Activated gamma-delta T cell (primary cell): Measurements from ENCODE around the gene MIA3.

Source experiments
- DNase-seq: peaks from one replicate; lab custom pipeline; 2025; lab: John Stamatoyannopoulos, UW

The MIA3 gene

DNA sequence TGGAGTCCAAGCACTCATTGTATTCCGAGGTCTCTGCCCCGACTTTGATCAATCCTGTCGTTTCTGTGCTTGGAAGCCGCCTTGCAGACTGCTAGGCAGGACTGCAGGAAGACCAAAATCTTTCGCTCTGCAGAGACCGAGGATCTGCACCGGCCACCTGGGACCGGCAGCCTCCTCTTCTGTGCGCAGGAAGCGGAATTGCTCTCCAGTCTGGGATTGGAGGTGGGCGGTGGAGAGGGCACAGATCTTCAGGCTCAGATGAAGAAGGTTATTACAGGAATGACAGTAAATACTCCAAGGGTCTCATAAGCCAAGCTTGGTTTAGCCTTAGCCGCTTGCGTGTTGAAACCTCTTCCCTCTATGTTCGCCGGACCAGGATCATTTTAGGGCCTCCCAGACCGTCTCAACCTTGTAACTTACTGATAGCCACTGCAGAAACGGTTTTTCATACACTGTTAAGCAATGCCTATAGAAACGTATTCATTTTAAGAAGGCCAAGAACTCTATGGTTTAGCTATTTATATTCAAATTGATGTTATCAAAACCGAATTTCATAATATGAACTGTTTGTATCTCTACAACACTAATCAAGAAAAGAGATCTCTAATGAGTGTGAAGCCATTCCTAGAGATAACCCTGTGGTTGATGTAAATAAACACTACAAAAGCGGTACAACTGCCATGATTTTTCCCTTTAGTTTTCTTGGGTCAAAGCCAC is 1.1 kb downstream of the MIA3 start:
- no peak for DNase-seq

DNA sequence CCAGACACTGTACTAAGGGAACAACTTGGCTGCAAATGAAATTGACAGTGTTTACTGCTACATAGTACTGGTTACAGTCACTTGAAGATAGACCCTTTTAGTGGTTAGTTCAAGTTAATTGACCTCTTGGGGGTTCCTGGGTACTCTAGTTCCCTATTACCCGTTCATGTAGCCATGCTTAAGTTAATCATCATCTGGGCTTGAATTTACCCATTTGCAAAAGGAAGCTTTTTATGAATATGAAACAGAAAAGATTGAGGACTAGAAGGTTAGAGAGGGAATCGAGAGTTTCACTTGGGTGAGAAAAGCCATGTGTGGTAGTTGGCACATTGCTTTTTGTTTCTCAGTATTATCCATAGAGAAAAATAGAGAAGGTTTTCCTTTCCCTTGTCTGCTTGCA is 2.7 kb downstream of the MIA3 start:
- no peak for DNase-seq

DNA sequence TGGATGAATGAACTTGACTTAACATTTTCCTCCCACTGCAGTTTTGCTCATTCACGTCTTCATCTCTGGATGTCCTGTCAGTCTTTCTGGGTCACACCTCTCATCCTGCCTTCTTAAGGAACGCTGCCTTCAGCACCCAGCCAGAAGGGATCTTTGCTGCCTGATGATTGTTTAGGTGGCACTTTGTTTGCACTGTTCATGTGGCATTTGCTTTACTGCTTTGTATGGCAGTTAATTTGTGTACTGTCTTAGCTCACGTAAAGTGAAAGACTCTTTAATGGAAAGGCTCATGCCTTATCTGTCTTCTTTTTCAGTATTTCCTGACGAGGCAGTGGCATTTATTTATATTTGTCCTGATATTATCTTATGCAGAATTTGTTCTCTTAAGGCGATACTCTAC is 4.9 kb downstream of the MIA3 start:
- no peak for DNase-seq

DNA sequence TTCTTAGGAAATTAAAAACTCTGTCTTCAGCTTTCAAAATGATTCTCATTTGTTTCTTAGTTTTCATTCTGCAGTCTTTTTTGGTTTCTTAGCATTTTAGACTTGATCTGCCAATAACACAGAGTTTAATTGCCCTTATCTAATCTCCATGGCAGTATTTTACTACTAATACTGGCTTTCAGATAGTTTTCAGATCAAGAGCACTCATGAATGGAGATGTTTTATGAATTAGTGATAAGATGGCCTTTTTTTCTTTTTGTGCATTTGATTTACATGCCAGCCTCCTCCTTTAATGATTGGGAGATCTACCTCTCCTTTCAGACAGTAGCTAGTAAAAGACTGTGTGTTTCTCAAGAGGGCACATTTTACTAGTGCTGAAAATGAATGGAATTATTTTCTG is 5.6 kb downstream of the MIA3 start:
- DNase-seq = no peak

DNA sequence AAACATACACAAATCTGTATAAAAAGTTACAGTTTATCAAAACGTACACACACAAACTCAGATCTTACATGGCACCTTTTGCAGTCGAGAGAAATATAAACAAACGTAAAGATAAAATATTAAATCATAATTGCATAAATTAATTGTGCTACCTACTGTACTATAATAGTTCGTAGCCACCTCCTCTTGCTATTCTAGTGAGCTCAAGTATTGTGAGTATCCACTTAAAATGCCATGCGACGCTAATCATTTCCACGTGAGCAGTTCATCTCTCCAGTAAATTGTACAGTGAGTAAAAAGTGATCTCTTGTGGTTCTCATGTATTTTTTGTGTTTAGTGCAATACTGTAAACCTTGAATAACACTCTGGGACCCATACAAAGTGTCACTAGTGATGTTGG is 6.3 kb downstream of the MIA3 start:
- DNase-seq = no peak

DNA sequence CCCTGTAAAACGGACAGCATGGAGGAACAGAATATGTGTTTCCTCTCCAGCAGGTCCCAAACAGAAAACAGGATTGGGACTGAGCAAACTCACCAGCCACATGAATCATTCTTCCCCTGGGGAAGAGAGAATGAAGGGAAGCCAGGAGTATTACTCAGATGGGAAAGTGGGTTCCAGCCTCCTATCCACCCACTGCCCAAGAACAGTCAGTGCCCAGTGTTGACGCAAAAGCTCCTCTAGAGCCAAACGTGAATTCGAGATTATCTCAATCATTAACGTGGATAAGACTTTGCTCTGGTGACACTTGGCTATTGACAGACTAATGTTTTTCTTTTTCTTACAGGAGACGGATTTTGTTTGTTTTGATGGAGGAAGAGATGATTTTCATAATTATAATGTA is 9.3 kb downstream of the MIA3 start:
- no peak for DNase-seq

DNA sequence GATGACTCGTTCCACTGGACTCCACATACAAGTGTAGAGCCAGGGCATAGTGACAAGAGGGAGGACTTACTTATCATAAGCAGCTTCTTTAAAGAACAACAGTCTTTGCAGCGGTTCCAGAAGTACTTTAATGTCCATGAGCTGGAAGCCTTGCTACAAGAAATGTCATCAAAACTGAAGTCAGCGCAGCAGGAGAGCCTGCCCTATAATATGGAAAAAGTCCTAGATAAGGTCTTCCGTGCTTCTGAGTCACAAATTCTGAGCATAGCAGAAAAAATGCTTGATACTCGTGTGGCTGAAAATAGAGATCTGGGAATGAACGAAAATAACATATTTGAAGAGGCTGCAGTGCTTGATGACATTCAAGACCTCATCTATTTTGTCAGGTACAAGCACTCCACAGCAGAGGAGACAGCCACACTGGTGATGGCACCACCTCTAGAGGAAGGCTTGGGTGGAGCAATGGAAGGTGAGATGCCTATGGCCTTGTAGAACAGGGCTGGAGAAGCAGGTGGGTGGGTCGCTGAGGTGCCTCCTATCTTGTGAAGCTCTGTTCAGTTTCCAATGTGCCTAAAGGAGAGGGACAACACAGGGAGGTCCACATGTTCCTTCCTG is 12.1 kb downstream of the MIA3 start:
- no peak for DNase-seq

DNA sequence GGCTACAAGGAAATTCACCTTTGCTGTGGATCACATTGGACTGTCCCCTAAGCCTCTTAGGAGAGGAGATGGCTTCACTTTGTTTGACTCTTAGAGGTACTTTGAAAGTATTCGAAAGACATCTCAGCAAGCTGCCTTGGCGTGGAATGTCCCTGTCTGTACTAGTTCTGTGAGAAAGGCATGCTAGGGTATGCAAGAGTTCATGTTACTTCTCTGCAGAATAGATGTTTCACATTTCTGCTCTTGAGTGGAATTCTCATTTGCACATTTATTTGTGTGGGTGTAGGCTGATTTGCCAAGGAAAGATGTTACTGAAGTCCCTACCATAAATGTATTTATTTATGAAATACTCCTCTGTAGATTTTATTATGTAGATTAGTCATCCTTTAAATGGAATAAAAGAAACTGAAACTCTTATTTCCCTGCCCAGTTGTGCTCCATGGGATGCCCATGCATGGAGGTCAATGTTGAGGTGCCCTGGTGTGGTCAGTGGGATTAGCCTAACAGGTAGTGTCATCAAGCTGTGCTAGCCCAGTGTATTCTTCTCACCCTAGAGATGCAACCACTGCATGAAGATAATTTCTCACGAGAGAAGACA is 13.8 kb downstream of the MIA3 start:
- no peak for DNase-seq

DNA sequence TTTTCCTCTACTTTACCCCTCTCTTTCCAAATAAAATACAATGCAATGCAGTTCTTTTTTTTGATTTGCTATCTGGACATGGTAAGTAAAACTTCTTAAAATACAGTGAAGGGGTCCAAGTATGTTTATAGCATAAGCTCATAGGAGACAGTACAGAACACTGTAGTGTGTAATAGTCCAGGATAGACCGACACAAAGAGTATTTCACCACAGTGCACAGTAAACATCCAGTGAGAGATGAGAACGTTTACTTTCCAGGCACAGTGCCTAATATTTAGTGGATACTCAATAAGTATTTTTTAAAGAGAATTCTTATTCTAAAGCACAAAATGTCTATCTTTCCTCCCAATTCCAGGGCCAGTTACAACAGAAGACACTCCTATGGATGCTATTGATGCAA is 14.9 kb downstream of the MIA3 start:
- no peak for DNase-seq

DNA sequence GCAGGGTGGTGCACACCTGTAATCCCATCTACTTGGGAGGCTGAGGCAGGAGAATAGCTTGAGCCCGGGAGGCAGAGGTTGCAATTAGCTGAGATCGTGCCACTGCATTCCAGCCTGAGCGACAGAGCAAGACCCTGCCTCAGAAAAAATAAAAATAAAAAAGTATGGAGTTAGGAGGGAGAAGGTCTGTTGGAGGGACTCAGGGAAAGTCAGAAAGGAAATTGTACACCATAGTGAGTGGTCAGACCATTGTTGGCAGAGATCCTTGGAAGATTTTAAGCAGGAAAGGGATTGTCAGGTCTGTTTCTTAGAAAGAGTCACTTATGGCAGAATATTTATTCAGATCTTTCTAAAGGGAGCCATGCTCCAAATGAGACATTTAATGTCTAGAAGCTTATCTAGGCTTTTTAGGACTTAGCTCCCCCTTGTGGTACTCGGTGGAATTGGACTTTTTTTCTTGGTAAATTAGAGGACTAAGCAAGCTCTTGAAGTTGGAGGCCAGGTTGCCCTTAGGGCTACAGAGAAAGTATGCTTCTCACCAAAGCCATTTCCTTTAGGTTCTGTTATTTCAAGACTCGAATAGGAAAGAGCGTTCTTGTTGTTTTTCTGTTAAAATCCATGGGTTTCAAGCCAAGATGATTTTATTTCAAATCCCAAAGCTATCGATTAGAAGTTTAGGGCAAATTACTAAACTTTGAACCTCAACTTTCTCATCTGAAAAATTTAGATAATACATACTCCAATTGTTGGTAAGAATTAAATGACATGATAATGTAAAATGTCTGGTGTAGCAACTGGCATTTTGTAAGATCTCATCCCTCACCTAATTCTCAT is 16.5 kb downstream of the MIA3 start:
- DNase-seq = no peak

DNA sequence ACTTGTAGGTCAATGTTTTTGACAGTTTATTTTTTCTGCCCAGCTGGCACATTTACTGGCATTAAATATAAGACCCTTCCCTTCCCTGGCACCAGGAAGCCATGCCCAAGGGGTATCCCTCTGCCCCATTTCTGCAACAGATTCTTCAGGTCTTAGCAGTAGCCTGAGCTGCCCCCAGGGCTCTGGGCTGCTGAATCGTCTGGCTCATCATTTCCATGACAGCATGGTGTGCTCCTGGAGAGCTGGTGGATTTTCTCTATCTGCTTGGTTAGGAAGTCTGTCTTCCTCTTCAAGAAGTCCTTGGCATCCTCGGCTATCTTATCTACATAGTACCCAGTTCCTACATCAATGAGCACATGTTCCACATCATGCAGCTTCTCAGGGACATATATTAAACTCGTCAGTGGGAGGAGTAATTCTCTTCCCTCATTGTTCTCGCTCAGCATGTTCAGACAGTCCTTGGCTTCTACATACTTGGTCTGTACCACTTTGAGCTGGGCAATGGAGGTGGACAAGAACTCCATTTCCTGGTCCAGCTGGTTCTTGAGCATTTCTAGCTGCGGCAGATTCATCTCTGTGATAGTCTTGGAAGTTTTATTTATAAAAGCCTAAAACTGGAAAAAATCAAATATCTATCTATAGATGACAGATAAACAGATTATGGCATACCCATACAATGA is 23.5 kb downstream of the MIA3 start:
- no peak for DNase-seq

DNA sequence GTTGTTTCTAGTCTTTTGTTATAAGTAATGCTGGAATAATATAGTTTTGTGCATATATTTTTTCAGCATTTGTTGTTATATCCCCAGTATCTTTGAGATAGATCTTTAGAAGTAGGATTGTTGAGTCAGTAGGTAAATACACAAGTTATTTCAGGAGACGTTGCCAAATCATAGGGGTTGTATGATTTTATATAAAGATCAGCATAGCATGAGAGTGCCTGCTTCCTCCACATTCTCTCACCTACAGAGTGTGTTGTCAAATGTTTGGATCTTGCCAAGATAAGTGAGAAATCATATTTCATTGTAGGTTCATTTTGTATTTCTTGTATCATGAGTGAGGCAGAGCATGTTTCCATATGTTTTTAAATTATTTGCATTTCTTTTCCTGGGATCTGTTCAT is 24.6 kb downstream of the MIA3 start:
- no peak for DNase-seq

DNA sequence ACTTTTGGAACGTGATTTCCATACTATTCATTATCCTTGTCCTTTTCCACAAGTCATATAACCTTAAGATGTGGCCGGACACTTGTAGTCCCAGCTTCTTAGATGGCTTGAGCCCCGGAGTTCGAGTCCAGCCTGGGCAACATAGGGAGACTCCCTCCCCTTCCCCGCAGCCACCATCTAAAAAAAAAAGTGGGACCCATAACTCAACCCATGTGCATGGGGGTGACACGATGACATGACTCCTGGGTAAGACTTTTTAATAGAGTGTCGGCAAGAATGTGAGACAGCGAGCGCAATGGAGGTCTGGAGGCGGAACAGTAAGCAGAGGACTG is 25.7 kb downstream of the MIA3 start:
- DNase-seq = no peak

DNA sequence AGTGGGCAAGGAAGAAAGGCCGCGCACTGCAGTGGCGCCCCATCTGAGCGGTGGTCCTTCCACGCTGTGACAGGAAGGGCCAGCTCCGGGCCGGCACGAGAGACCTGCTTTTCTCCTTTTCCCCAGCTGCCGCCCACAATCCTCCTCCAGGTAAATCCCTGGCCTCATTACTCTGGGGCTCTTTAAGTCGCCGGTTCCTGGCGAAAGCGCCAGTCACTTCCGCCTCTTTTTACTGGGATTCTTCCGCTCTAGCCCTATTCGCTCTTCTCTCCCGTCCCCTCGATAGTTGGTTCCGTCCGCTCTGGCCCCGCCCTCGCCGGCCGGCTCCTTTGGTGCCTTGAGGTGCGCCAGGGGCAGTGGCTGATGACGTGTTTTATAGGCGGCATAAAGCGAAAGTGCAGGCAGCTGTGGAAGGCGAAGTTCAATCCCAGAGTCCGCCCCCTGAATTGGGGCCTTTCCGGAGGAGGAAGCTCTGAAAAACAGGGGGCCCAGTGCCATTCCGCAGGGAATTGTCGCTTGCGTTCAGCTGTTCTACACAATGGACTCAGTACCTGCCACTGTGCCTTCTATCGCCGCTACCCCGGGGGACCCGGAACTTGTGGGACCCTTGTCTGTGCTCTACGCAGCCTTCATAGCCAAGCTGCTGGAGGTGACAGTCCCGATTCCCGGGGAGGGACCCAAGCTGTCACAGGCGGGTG is 26.2 kb downstream of the MIA3 start:
- peak; percentile 95 for DNase-seq

DNA sequence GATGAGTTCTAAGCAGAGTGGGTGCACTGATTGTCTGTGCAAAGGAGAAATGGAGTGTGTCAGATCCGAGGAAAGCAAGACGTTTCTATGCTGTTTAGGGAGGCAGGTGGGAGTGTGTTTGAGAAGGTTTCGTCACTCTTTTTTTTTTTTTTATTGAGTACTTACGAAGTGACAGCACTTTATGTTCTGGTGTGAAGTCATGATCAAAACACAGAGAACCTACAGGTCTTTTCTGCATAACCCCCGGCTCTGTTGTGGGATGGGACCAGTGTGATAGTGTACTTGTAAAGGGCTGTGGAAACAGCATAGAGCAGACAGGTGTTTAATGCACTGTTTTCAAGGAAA is 26.7 kb downstream of the MIA3 start:
- DNase-seq = no peak

DNA sequence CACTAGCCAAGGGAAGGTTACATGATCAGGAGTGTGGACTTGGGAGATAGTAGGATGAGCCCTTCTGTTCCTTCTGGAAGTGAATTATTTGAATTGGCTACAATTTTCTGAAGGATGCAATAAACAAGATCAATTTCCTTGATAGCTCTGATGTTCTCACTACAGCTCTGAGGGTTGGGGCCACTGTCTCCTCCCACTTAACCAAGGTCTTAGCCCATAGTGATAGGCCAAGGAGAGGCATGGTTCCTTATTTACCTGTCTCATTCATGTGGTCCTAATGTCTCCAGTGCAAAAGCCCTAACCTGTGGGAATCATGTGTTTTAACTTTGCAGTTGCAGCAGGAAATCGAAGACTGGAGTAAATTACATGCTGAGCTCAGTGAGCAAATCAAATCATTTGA is 34.8 kb downstream of the MIA3 start:
- no peak for DNase-seq

DNA sequence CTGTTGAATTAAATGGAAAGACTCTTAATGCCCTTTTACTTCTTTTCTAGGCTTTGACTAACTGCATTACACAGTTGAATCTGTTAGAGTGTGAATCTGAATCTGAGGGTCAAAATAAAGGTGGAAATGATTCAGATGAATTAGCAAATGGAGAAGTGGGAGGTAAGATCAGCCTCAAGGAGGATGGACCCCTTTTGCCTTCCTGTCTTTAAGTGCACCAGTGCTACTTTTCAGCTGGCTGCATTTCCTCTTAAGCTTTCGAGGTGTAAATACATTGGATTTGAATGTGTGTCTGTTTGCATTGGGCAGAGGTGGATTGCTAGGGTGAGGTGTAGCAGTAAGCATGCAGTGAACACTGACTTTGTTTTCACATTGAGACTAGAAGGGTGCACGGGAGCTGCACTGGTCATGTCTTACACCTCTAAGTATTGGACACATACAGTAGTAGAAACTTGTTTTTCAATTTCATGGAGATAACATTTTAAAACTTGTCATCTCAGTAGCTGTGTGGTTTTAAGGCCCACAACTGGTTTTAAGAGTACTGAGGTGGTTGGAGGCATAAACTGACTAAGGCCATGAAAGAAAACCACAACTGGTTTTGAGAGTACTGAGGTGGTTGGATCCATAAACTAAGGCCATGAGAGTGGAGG is 35.4 kb downstream of the MIA3 start:
- no peak for DNase-seq

DNA sequence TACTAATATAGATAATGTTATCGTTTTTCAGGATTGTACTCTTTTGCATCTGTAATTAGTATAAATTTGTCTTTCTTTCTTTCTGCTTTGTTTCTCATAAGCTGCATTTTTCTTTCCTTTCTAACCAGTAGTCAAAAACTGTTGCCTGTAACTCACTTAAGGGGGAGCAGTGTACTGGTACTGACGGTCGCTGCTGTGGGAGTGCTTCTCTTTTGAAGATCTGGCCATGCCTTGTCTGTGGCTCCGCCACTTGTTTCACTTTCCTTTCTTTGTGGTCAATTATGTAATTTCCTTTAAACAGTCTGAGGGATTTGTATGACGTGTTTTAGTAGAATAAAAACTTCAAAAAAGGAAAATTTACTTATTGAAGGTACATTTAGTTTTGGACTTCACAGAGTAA is 37.0 kb downstream of the MIA3 start:
- DNase-seq = no peak

DNA sequence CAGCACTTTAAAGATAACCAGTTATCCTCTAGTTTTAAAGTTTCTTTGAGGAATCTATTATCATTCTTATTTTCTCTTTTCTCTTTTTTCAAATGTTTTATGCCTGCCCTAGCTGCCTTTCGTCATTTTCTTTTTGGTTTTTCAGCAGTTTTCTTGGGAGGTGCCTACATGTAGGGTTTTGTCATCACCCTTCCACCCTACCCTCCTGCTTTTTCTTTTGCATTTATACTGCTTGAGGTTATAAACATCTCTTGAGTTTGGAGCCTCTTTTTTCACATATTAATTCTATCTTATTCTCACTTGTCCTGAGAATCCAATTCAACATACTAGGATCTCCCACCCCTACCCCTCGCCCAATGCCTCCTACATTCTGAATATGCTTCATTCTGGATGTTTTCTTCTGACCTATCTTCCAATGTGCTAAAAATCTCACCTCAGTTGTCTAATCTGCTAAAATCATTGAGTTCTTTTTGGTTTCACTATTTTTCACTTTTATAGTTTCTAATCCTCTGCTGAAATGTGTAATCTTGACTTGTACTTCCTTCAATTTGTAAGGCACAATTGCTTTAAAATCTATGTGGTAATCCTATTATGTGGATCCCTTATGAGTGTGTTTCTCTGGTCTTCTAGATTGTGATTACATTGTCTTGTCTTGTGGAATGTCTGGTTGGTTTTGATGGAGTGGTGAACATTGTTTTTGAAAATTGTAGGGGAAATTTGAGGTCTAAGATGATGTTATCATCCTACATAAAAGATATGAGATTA is 38.7 kb downstream of the MIA3 start:
- no peak for DNase-seq

DNA sequence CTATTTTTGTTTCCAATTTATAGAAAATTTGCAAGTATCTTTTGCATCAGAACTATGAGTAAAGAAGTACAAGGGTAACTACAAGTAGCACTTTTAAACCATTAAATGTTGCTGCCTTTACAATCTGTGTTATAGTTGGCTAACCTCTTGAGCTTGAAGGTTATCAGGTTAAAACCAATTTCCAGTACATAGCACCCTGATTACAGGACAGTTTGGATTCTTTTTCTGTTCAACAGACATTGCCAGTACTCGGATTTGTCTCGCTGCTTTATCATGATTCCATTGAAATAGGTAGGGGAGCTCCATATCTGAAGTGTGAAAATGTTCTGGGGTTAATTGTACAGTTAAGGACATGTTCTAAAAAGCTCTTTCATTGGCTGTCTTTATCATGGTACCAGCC is 40.0 kb downstream of the MIA3 start:
- DNase-seq = no peak
